ENCODE results near the gene NDUFV3.
"Not testable (repeated sequence)": the region's sequence is repeated elsewhere in the genome, so short reads cannot be mapped to it uniquely, and the experiment has no call there.

NDUFV3 gene

DNA sequence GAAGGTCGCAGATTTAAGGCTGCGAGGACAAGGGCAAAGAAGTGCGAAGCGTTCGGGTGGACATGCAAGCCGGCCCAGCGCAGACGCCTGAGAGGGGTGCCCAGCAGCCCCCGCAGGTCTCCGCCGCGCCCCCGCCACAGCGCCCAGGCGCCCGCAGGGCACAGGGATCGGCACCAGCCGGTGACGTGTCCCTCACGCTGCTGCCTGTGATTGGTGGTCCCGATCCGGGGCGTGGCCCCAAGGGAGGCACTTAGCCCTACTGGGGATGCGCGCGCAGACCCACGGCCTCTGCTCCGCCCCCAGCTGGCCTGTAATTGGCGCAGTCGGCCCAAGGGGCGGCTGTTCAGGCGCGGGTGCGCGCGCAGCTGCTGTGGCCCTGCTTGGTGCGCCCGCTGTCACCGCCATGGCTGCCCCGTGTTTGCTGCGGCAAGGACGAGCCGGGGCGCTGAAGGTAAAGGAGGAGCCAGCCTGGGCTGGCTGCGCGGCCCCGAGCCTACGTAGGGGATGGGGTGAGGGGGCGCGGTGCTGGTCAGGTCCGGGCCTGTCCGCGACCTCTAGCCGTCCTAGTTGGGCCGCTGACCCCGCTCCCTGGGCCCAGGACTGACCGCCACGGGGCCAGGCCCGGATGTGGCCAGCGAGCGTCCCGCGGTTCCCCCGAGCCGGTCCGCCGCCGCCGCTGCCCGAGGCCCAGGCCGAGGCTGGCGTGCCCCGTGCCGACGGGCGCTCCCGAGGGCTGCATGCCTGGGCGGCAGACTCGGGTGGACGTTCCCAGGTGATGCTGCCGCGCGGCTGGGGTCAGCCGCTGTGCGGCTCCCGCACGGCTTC lies at the start of gene NDUFV3:
NDUFV3 (plus strand) TSS at position 379 of the 825 bp plus-strand sequence; CDS start at position 404, 25 bp downstream.
- peak; percentile 100 for DNase-seq (ENCODE audit: low read depth, low spot score)

- no peak for DNase-seq (ENCODE audit: low read depth, low spot score)
Observed at GRCh38 chr21:42844411-42845113, 48.5 kb upstream of the NDUFV3 start.

- DNase-seq (ENCODE audit: low read depth, low spot score) = no peak
Observed at GRCh38 chr21:42845296-42845965, 47.7 kb upstream of the NDUFV3 start.

DNA sequence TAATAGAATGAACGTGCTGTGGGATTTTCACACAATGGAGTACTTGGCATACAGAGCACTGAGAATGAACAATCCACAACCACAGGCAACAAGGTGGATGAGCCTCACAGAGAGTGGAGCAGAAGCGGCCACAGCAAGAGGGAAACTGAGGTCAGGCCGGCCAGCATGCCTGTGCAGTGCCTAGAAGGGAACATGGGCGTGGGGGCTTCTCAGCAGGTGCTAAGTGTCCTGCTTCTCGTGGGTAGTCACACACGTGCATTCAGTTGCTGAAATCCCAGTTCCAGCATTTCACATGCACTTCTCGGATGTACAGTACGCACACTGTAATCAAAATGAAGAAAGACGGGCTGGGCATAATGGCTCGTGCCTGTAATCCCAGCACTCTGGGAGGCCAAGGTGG lies 46.9 kb upstream of the NDUFV3 start:
- no peak for DNase-seq (ENCODE audit: low read depth, low spot score)

DNA sequence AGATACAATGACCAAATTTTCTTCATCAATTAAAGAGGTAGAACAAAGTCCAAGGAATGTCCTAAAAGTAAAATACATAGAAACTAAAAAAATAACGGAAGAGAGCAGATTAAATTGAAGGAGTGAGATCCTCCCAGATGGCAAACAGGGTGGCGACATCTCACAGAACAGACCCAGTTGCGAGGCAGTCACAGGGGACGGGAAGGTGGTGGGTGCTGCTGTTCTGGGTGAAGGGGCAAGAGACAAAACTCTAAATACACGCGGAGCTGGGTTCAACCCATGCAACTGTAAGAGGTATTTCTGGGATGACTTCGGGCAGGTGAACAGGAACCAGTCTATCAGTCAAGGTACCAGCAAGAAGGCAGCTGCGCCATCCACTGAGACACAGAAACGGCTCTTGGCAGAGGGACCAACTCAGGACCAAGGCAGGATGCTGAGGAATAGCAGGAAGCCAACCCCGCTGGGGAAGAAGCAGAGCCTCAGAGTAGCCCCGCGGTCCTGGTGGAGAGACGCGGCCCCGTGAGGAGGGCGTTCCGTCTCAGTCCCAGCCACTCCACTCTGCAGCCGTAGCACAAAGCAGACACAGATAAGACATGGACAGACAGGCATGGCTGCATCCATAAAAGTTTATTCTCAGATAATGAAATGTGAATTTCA lies 45.9 kb upstream of the NDUFV3 start:
- no peak for DNase-seq (ENCODE audit: low read depth, low spot score)

DNA sequence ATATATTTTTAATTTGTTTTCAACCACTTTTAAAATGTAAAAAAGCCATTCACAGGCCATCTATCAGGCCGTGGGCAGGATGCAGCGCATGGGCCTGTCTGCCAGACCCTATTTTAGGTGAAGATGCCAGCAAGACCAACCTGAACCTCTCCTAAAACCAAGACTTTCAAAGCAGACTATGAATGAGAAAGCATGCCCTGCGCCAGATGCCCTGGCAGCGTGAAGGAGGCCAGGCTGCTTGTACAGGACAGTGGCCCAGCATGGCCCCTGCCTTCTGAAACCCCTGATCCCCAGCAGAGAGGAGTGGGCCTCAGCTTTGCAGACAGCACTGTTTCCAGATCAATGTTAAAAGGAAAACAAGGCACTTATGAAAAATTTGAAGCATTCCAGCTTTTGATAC lies 45.4 kb upstream of the NDUFV3 start:
- no peak for DNase-seq (ENCODE audit: low read depth, low spot score)

DNA sequence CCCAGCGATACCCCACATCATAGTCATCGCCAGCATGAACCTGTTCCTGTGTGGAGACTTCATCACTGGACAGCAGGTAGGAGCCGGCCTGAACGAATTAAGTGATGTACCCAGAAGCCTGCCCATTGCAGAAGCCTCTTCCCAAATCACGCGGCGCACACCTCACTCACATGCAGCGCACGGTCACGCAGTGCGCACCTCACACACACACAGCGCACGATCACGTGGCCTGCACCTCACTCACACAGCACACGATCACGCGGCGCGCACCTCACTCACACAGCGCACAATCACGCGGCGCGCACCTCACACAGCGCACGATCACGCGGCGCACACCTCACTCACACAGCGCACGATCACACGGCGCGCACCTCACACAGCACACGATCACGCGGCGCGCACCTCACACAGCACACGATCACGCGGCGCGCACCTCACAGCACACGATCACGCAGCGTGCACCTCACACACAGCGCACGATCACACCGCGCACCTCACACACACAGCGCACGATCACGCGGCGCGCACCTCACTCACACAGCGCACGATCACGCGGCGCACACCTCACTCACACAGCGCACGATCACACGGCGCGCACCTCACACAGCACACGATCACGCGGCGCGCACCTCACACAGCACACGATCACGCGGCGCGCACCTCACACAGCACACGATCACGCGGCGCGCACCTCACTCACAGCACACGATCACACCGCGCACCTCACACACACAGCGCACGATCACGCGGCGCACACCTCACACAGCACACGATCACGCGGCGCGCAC lies 44.8 kb upstream of the NDUFV3 start:
- DNase-seq (ENCODE audit: low read depth, low spot score) = not testable (repeated sequence)

- no peak for DNase-seq (ENCODE audit: low read depth, low spot score)
Observed at GRCh38 chr21:42848932-42849758, 44.0 kb upstream of the NDUFV3 start.

GRCh38 chr21:42849759-42850412 lies 43.2 kb upstream of the NDUFV3 start:
- DNase-seq (ENCODE audit: low read depth, low spot score) = no peak

GRCh38 chr21:42850463-42850862 lies 42.6 kb upstream of the NDUFV3 start:
- DNase-seq (ENCODE audit: low read depth, low spot score) = no peak

- no peak for DNase-seq (ENCODE audit: low read depth, low spot score)
Observed at GRCh38 chr21:42850866-42851391, 42.2 kb upstream of the NDUFV3 start.

GRCh38 chr21:42851812-42852665 lies 41.1 kb upstream of the NDUFV3 start:
- no peak for DNase-seq (ENCODE audit: low read depth, low spot score)

DNA sequence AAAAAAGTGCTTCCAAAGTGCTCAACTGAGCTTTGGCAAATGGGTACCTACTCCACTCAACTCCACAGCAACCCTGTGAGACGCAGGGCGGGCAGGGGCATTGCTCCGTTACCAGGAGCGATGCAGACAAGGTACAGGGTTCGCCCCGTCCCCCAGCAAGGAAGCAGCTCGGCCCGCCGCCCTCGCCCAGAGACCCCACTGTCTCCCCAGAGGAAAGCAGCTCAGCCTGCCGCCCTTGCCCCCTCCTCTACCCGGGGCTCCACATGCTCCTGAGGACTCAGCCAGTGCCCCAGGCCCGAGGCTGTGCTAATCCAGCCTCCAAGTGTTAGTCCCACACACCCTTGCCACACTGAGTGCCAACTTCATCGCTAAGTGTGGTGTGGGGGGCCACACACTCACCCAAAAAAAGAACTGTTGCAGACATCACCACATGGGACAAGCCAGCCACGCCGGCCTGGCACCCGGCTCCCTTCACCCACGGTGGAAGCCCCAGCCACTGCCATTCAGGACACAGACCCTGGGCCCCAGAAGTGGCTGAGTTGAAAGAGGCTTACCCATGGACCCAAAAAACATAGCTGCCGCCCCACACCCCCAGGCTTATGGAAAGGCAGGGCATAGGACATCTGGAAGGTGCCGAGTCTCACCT lies 40.1 kb upstream of the NDUFV3 start:
- no peak for DNase-seq (ENCODE audit: low read depth, low spot score)

DNA sequence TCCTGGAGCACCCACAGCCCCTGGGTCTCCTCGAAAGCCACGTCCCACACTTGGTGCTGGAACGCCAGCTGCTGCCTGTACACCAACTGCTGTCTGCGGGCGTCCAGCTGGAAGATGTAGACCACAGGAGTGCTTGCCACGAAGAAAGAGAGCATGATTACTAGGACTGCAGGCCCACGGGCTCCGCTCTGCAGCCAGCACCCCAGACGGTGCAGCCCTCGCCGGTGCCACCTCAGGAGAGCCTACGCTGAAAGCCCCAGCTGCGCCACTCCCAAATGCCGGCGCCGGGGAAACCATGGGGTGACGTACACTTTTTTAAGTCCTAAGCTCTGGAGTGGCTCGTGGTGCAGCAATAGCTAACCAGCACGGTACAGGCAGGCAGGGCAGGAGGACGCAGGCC lies 39.5 kb upstream of the NDUFV3 start:
- DNase-seq (ENCODE audit: low read depth, low spot score) = no peak

DNA sequence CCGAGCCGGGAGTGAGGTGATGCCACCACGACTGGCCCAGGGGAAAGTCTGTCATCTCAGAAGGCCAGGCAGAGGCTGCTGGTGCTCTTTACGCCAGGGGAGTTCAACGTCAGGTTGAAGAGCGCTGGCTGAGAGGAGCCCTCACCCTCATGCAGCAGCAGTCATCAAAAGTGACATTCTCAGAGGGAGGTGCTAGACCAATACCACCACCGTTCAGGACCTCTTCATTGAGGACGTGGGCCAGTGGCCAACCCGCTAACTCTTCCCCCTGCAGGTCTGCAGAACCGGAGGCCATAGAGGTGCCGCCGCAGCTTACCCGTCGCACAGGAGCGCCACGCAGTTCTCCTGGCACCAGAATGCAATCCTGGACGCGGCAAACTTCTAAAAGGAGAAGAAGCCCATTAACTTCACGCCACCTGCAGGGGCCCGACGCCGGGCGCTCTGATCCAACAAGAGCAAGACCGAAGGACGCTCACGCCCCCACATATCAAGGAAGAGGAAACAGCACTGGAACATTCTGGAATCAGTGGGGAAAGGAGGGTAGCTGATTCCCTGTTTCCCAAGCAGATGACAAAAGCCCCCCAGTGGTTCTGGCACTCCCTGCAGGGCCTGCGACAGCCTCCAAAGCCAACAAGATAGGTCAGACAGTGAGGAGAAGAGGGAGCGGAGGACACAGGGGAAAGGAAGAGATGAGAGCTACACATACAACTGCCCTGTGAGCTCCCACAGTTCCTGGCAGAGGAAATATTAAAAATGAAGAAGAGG lies 38.7 kb upstream of the NDUFV3 start:
- DNase-seq (ENCODE audit: low read depth, low spot score) = no peak

- no peak for DNase-seq (ENCODE audit: low read depth, low spot score)
Observed at GRCh38 chr21:42855171-42855936, 37.8 kb upstream of the NDUFV3 start.
